HepG2 (cell line): ENCODE measurements around the gene OBSL1. TPM values are rescaled to one million over a fixed set of nuclear protein-coding genes. Genes with fewer than 3 reads are reported as not detected.

ENCODE experiments used
- CSRNP1 ChIP-seq: sonication (generic); formaldehyde crosslinking; IDR thresholded peaks from 2 replicates; pipeline ENCODE4 v1.8.1; 2023; ENCODE audit warnings: mild to moderate bottlenecking, missing genetic modification reagents
- GRHL1 ChIP-seq: sonication (generic); formaldehyde crosslinking; conservative IDR thresholded peaks from 2 replicates; pipeline ENCODE4 v1.8.0; 2022; ENCODE audit warnings: missing genetic modification reagents
- SKIL ChIP-seq: sonication (generic); formaldehyde crosslinking; IDR thresholded peaks from 2 replicates; pipeline ENCODE4 v1.8.0; 2022; ENCODE audit warnings: missing genetic modification reagents, mild to moderate bottlenecking, moderate library complexity, borderline replicate concordance
- ZHX2 ChIP-seq, 2 experiments: sonication (generic) in 1 of 2; formaldehyde crosslinking in 1 of 2; IDR thresholded peaks; 2 replicates each; pipeline versions ENCODE4 v1.6.1 to v1.9.0; 2014 to 2022; ENCODE audit warnings: antibody characterized with exemption in 1 of 2, borderline replicate concordance in 1 of 2, inconsistent platforms in 1 of 2, low read depth in 1 of 2, missing genetic modification reagents in 1 of 2
- ZNF20 ChIP-seq: sonication (generic); formaldehyde crosslinking; IDR thresholded peaks from 2 replicates; pipeline ENCODE4 v1.4.0; 2020; ENCODE audit warnings: mild to moderate bottlenecking, moderate library complexity, missing genetic modification reagents
- ZNF263 ChIP-seq: sonication (generic); formaldehyde crosslinking; IDR thresholded peaks from 2 replicates; pipeline ENCODE4 v1.4.0; 2020; ENCODE audit warnings: missing genetic modification reagents
- ZNF770 ChIP-seq: sonication (generic); formaldehyde crosslinking; IDR thresholded peaks from 2 replicates; pipeline ENCODE4 v1.5.0; 2020; ENCODE audit warnings: mild to moderate bottlenecking, missing genetic modification reagents
- ZNF816 ChIP-seq: sonication (generic); formaldehyde crosslinking; IDR thresholded peaks from 2 replicates; pipeline ENCODE4 v1.8.0; 2022; ENCODE audit warnings: missing genetic modification reagents, mild to moderate bottlenecking, borderline replicate concordance
- ZSCAN21 ChIP-seq: sonication (generic); formaldehyde crosslinking; IDR thresholded peaks from 2 replicates; pipeline ENCODE4 v1.8.0; 2022; ENCODE audit warnings: mild to moderate bottlenecking, missing genetic modification reagents, moderate library complexity, borderline replicate concordance
- polyA plus RNA-seq, 8 experiments: library from polyadenylated mRNA; depleted of rRNA in 3 of 8; stranded (reverse) in 7 of 8; unstranded in 1 of 8; fragments of >200 nt; fragmentation: Illumina TruSeq in 4 of 8; extraction: Trizol in 4 of 8; gene quantifications; 2 replicates each; pipeline versions ENCODE4 v1.2.1 to v1.2.3, GENCODE V29; 2011 to 2016; ENCODE audit warnings: low read depth in 4 of 8, missing spikeins in 1 of 8, mixed read lengths in 1 of 8; ENCODE audit not compliant: insufficient read depth in 1 of 8
- total RNA-seq, 5 experiments: library from RNA; depleted of rRNA; stranded (reverse); fragments of >200 nt; fragmentation: Illumina TruSeq; extraction: Trizol; gene quantifications; 2 replicates each; pipeline ENCODE4 v1.2.3, GENCODE V29; 2016; ENCODE audit warnings: low read depth in 1 of 5

The OBSL1 gene
- total and polyA plus RNA-seq, 2 of the 13 experiments (the other 11 are each of a cell fraction or from before 2014, with no cell fraction given) = 86.7 to 218 TPM

- TF ChIP-seq ZHX2 (IDR thresholded peaks at IDR 0.05; ENCODE audit: low read depth) = no peak
- no peak for TF ChIP-seq ZHX2 (CRISPR knock-in tag; IDR thresholded peaks at IDR 0.05; ENCODE audit: borderline replicate concordance)
- no peak for TF ChIP-seq ZNF816 (CRISPR knock-in tag)
- TF ChIP-seq ZNF20 = no peak
- no peak for TF ChIP-seq ZNF263 (CRISPR knock-in tag)
- TF ChIP-seq SKIL (CRISPR knock-in tag) = 0 out of 2 replicates have a peak, but pooled peaks have one; percentile 21
- TF ChIP-seq GRHL1 = no peak
- TF ChIP-seq CSRNP1 = no peak
- no peak for TF ChIP-seq ZNF770 (CRISPR knock-in tag)
- TF ChIP-seq ZSCAN21 (CRISPR knock-in tag) = 0 out of 2 replicates have a peak, but pooled peaks have one; percentile 37
Measured at GRCh38 chr2:219562049-219563020, 9.0 kb downstream of the OBSL1 start (continued).
